ENCODE data around the gene RALY.
A peak's percentile ranks its signal among the peaks of the same experiment; 100 is the strongest.

GRCh38 chr20:34110025-34110744 lies 116.5 kb downstream of the RALY start:
- TF ChIP-seq POLR2AphosphoS5 (IDR thresholded peaks at IDR 0.05; ENCODE audit: low read depth, low read length) = no peak
- no peak for TF ChIP-seq CTCF (IDR thresholded peaks at IDR 0.05 in 2 of 3, conservative IDR thresholded peaks at IDR 0.05 in 1 of 3; ENCODE audit: borderline replicate concordance in 1 of 3, insufficient read depth in 1 of 3, low read depth in 2 of 3, low read length in 2 of 3)
- no peak for TF ChIP-seq EZH2phosphoT487 (IDR thresholded peaks at IDR 0.05; ENCODE audit: borderline replicate concordance)
- no peak for TF ChIP-seq JUND (IDR thresholded peaks at IDR 0.05)
- no peak for TF ChIP-seq EZH2 (IDR thresholded peaks at IDR 0.05)
- TF ChIP-seq YY1 (IDR thresholded peaks at IDR 0.05; ENCODE audit: extremely low read depth, insufficient replicate concordance, low read depth, low read length) = no peak
- TF ChIP-seq SIN3A (IDR thresholded peaks at IDR 0.05; ENCODE audit: low read depth) = peak; percentile 21; the same call in 1 of the 2 replicates

Data from HCT116 (cell line).